Stimulated activated CD4-positive, alpha-beta T cell treated with anti-CD3 and anti-CD28 coated beads, TNF-alpha, amount 100 ng/mL, for 48 hours (primary cell): ENCODE measurements around the gene LOXL1.
A peak's percentile ranks its signal among the peaks of the same experiment; 100 is the strongest.

ENCODE experiments used
- DNase-seq, 3 donors: peaks; one replicate each; pipeline ENCODE4 v3.0.0-alpha.2; 2020; ENCODE audit warnings: low read depth in 3 of 3

Gene LOXL1

DNA sequence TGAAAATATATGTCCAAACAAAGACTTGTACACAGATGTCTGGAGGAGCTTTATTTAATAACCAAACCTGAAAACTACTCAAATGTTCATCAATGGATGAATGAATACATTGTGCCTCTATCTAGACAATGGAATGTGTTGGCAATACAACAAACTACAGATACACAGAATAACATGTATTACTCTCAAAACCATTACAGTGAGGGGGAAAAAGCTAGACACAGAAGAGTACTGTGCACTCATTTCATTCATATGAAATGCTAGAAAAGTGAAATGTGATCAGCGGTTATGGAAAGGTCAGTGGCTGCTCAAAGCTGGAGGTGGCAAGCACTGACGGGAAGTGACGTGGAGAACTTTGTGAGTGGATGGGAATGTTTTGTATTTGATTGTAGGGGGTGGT, 52.6 kb downstream of the LOXL1 start:
- no peak for DNase-seq

DNA sequence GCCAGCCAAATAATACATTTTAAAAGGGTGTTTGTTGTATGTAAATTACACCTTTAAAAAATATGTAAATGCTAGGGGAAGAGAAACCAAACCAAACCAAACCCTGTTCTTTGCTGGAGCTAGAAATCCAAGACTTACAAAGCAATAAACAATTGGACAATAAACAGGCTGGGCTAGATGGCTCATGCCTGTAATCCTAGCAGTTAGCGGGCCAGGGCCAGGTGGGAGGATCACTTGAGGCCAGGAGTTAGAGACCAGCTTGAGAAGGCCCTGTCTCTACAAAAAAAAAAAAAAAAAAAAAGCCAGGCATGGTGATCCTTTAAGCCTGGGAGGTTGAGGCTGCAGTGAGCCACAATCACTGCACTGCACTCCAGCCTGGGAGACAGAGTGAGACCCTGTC, 53.4 kb downstream of the LOXL1 start:
- DNase-seq = no peak

DNA sequence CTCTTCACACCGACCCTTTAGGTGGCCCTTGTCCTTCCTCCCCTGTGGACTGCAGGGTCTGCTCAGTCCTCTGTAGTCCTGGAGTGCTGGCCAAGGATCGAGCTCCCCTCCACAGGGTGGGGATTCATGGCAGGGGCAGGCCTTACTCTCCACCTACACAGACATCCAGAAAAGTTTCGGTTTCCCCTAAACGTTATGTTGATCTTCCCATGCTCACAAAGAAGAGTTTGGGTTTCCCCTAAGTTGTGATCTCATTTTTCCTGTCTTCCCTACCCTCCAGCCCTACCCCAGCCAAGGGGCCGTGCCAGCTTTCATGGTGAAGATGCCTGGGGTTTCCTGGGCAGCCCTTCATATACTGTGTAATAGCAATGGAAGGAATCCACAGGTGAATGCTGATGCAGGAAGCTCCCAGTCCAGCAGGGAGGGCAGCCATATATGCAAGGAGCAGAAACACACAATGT, 55.5 kb downstream of the LOXL1 start:
- no peak for DNase-seq

DNA sequence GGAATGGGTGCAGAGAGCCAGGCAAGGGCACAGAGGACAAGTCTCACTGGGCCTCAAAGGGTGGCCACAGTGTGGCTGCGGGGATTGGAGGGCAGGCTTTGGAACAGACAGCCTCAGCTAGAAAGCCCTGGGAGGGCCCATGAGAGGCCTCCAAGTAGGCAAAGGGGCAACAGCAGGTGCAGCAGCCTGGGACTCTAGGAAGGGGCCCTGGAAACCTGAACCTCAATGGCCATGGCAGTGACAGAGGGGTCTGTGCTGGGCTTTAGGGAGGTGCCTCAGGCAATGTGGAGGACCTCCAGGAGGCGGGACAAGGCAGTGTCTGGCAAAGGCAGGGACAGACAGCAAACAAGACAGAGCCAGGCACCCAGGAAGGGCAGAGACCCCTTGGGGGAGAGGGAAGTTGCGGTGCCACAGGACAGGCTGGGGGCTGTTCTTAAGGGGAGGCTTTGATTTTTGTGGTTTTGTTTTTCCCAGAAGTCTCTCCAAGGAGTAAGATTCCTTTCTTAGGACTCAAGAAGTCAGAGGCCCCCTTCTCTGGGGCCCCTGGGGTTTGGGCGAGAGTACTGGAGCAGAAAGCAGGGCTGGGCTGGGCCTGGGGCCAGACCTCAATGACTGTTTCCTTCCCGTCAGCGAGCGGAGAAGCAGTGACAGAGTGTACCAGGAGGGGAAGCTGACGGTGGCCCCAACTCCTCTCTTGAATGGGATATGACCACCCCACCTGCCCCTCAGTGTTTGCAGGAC, 56.1 kb downstream of the LOXL1 start:
- DNase-seq = no peak

DNA sequence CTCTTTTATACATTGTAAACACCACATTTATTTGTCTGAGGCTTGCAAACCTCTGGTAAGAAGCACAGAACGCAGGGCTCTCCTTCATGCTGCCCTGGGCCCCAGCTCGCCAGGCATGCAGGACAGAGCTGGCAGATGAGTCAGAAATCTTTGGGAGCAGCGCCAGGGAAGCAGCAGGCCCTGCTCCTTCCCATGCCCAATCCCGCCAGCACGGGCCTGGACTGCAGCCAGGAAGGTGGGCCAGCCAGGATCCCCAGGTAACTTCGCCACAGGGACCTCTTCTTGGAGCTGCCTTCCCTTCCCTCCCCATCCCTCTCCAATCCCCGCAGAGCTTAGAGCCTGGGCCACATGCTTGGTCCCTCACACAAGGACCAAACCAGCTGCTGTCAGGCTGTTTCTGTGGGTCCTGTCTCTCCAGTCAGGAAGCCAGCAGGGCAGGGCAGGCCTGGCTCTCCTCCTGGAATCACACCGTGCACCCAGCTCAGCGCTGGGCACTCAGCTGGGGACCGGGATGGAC, 57.0 kb downstream of the LOXL1 start:
- DNase-seq = no peak

DNA sequence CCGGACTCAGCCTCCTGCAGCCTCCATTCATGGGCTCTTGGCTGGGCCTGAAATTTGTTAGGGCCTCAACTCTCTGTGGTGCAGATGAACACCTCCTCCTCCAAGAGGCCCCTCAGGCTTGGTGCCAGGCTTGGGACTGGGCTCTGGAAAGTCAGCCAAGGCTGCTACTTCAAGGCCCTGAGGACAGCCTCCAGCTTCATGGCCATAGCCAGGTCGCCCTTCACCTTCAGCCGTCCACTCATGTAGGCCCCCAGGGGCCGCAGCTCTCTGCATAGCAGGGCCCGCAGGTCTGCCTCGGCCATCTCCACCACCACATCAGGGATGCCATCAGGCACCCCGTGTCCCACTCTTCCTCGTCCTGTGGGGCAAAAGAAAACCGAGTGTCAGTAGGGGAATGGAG, 57.5 kb downstream of the LOXL1 start:
- DNase-seq = no peak

DNA sequence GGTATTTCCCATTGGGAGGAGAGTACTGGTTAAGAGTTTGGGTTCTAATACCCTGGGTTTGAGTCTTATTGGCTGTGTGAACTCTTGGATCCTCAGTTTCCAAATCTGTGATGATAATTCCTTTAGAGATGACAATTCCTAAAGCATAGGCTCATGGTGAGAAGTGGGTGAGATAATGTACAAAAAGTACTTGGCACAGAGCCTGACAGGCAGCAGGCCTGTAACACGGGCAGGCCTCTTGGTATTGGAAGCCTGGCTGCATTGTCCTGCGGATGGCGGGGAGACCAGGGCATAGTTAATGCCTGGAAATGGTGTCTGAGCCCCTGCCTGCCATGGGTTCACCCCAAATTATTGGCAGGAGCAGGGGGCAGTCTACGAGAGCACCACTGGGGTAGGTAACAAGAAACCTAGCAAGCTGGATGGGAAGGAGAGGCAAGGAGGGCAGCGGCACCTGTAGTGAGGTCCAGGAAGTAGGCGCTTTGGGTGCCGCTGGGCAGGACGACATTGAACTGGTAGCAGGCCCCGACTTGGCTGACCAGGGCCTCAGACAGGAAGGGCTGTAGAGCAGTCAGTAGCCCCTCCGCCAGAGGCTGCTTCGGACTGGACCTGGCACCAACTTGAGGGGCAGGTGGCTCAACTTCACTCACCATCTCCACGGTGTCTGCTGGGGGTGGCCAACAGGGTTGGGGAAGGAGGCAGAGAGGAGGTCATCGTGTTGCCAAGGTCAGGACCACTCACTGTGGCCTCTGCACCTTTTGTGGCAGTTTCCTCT, 58.1 kb downstream of the LOXL1 start:
- DNase-seq = no peak

DNA sequence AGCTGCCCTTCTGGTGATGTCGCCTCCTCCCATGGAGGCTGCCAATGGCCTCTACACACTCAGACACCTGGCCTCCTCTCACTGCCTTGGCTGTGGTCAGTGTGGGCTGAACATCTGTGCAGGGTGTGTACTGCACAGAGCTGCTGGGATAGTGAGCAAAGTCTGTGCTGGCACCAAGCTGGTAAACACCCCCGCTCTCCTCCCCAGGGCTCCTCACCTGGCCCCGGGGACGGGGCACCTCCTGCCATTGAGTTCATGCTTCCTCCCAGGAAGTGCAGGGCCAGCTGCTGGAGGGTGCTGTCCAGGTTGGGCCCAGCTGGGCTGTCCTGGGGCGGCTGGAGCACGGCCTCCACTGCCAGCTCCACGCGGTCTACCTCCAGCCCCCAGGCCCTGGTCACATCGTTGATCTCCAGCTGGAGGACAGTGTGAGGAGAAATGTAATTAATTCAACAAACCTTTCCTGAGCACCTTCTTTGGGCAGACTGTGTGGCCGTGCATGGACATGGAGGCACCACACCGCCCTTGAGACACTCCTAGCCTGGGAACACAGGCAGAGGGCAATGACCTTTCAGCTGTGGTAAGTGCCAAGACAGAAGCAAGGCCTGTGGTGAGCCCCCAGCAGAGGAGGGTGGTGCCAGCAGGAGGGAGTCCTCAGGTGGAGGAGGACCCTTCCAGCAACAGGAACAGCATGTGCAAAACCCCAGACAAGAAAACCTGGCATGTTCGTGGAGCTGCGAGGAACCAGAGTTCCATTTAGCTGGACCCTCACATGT, 59.0 kb downstream of the LOXL1 start:
- DNase-seq = no peak

DNA sequence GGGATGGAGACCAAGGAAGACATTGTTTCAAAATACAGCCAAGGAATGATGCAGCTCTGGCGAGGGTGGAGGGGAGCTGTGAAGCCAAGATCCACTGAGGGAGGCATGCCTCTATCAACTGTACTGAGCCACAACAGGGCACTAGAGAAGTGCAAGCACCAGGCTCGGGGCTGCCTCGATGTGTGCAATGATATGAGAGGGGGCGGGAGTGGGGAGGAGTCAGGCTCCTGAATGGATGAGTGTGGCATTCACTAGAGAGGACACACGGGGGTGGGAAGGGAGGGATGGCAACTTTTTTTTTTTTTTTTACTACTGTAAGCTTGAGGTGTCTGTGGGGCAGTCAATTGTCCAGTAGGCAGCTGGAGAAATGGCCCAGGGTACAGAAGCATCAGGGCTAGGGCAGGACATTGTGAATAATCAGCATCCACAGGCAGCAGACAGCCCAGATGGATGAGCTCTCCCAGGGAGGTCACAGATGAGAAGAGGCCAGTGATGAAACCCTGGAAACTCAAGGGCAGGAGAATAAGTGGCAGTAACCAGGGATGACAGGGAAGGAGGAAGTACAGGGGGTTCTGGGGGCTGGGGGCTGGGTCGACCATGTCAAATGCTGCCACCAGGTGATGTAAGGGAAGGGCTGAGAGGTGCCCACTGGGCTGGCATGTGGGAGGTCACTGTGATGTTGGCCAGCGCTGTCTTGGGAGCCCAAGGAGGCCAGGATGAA, 60.0 kb downstream of the LOXL1 start:
- no peak for DNase-seq

DNA sequence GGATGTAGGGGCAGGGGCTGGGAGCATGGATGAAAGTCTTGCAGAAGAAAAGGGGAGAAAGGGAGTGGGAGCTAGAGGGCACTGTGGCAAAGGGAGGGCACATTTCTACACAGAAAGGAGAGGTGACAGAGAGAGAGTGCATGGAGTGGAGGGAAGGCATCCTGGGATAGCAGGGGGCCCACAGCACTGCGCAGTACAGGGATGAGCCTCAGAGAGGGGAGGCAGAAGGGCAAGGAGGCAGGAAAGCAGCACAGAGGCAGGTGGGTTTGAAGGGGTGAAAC, 60.5 kb downstream of the LOXL1 start:
- no peak for DNase-seq

DNA sequence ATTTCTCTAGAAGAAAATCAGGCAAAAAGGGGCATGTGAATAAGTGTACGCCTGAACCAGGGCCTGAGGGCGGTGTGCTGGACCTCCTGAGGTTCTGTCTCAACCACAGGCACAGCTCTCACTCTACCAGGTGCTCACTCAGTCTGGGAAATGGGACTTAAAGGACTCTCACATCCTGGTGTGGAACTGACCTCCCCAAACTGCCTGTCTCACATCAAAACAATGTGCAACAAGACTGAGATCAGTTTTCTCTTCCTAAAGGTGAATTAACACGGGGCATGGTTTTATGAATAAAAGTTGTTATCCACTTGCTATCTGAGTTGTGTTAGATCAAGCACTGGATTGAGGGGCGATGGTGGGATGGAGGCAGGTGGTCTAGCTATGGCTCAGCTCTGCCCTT, 61.0 kb downstream of the LOXL1 start:
- no peak for DNase-seq

DNA sequence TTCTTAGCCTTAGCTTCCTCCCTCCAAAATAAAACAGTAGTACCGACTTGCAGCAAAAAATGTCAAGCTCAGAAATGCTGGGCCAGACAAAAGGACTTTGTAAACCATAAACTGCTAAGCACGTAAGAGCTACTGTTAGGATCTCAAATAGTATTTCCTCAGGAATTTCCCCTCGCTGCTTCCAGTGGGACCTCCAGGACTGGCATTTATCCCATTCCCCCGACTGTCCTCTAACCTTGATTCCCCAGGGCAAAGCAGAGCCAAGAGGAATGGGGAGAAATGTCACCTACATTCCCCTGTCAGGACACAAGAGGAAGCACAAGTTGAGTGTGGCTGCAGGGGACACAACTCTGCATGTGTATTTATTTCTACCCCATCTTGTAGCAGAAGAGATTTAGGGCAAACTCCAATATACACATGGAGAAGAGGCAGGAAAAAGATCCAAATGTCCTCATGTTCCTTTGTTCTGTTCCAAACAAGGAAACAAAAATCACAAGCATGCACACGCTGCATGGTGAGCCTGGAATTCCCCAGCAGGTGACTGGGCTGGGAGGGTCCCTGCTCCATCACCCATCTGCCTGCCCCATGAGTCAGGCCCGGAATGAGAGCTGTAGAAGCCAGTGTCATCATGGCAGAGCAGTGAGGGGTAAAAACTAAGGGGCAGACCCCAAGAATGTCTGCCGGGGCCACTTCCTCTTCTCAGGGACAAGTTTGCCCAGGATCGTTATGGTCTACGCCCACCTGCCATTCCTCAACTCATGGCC, 61.6 kb downstream of the LOXL1 start:
- DNase-seq = no peak

DNA sequence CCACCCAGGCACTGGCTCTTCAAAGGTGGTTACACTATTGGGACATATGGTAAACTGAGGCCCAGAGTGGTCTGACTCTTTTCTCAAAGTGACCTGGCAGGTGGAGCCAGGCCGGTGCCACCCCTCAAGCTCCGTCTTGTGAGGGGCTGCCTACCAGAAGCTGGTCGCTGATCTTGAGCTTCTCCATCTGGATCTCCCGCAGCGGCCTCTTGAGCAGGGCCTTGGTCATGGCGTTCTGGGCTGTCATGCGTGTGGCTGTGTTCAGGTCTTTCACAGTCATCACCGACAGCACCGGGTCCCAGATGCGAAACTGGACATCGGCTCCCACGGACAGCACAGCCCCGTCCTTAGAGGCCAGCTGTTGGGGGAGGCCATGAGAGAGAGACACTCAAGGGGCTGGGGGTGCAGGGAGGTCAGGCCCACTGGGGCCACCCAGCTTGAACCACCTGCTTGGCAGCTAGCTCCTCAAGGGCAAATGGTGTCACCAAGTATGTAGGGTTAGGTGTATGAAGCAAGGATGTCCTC, 62.2 kb downstream of the LOXL1 start:
- DNase-seq = no peak

DNA sequence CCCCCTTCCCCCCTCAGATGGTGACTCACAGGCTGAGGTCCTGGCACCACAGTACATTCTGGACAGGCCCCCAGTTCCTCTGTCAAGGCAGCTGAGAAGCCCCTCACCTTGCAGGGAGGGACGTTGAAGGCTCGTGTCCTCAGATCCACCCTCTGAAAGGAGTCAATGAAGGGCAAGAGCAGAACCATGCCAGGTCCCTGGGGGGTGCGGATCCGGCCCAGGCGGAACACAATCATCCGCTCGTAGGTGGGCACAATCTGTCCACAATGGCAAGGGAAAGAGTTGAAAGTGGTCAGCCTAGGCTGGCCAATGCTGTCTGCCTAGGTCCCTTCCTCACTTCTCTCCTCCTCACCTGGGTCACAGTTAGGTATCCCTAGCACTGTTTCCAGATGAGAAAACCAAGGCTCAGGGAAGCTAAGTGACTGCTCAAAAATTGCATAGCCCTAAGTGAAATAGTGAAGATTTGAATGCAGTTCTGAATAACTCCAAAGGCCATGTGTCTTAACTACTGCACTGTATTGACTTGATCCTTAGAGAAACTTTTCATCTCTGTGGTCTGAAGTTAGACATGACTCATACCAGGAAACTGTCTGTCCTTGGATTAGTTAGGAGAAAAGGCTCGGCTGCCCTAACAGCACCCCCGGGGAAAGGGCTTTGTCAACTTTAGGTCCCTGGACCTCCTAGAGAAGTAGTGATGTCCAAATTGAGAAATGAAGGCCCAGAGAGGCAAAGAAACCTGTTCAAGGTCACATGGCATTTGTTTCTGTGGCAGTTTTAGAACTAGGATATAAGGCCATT, 62.9 kb downstream of the LOXL1 start:
- DNase-seq = no peak

DNA sequence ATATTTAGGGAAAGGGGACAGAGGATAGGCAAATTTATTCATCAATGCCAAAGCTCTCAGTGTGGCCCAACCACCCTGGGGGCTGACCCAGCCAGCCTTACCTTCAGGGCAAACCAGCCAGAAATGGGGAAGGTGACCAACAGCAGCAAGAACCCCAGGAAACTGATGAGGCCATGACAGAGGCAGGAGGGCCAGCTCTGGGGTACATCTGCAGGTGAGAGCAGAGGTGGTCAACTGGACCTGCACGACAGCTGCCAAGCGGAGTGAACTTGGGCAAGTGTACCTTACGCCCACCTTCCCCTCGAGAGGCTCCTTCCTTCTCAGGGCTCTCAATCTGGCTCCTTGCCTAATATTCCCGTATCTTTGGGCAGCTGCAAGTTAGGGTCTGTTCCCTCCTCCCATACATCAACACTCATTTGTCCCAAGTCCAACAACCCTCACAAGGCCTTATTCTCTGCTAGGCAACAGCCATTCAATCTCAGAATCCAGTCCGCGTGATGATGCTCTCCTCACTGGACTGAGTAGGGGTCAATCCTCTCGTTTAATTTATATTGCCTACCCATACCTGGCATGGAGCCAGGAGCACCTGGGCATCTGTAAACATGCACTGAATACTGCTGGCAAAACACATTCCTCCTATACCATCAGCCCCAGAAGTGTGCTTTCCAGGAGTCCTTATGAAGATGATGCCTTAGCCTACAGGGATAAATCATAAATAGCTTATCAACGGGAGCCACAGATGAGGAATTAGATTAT, 64.2 kb downstream of the LOXL1 start:
- no peak for DNase-seq

DNA sequence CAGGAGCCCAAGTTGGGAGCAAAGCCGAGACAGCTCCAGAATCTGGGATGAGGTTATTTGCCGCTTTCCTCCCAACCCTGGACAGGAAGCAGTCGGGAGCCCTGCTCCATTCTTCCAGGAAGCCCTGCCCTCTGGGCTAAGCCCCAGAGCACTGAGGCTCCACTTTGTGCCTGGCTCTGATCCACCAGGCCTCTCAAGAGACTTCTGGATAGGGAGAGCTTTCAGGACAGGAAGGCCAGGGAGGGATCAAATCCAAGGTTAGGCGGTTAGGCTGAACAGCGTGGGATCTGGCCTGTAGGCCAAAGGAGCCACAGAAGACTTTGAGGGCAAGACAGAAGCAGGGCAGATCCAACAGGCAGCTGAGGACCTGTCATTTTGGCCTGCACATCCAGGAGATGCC, 65.0 kb downstream of the LOXL1 start:
- DNase-seq = no peak

DNA sequence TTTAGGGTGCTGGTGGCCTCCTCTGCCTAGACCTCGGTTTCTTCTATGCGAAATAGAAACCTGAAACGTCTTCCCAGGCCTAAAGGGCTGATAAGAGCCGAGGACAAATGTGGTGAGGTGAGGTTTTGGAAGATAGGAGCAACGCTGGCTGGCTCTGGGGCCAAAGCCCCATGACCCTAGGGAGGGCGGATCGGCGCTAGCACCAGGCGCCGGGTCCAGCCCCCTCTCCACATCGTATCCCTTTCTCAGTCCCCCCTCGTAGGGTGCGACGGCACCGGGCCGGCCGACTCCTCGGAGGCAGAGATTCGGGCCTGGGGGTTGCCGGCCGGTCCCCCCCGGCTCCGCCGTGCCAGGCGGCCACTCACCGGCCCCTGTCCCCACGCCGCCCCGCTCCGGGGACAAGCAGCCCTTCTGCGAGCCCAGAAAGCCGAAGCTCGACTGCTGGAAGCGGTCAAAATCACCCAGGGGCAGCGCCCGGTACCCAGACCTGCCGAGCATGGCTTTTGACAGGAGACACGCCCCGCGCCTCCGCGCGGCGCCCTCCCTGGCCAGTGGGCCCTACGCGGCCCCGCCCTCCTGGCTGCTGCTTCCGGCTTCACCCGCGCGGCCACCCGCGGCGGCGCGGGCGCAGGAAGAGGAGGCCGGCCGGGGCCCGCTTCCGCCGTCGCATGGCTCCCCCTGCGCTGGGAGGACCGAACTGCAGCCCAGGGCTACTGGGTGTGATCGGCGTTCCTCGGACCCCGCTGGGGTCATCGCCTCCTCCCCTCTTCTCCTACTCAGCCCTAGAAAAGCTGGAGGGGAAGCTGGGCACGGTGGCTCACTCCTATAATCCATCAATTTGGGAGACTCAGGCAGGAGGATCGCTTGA, 65.7 kb downstream of the LOXL1 start, which contains the start of gene STOML1:
STOML1 (minus strand) TSS at position 570 of the 868 bp plus-strand sequence; CDS start at position 498, 72 bp downstream.
- DNase-seq = peak; percentile 89 to 90 (median 89)

DNA sequence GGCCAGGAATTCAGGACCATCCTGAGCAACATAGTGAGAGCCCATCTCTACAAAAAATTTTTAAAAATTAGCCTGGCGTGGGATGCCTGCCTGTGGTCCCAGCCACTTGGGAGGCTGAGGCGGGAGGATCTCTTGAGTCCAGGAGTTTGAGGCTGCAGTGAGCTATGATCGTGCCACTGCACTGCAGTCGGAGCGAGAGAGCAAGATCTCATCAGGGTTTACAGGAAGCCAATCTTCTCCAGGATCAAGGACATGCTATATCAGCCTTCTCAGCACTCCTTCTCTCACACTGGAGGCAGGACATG, 66.3 kb downstream of the LOXL1 start:
- no peak for DNase-seq
